HG02798 (cell line): ENCODE data around the gene ART5.
"Not testable (repeated sequence)": the region's sequence is repeated elsewhere in the genome, so short reads cannot be mapped to it uniquely, and the experiment has no call there.

Experiments
- ATAC-seq: cut with Tn5 transposase; IDR thresholded peaks from one replicate; pipeline ENCODE4 v1.9.1; 2021; ENCODE audit warnings: mild to moderate bottlenecking; ENCODE audit not compliant: unreplicated experiment, poor library complexity

ART5 gene

GRCh38 chr11:3626250-3626960 is 15.4 kb downstream of the ART5 start:
- ATAC-seq, result no peak

GRCh38 chr11:3623767-3624458 is 17.9 kb downstream of the ART5 start:
- ATAC-seq, result no peak

- ATAC-seq, result no peak
These were observed 18.7 kb downstream of the ART5 start for GRCh38 chr11:3623121-3623520.

- ATAC-seq, result no peak
These were observed 19.3 kb downstream of the ART5 start for GRCh38 chr11:3622521-3622920.

GRCh38 chr11:3617990-3618389 is 23.8 kb downstream of the ART5 start:
- ATAC-seq, result no peak

GRCh38 chr11:3616721-3617460 is 24.9 kb downstream of the ART5 start:
- no peak for ATAC-seq

- ATAC-seq, result no peak
These were observed 25.8 kb downstream of the ART5 start for GRCh38 chr11:3615998-3616397.

GRCh38 chr11:3614742-3615171 is 27.0 kb downstream of the ART5 start:
- ATAC-seq, result peak; percentile 76

GRCh38 chr11:3613998-3614741 is 27.6 kb downstream of the ART5 start:
- no peak for ATAC-seq

- no peak for ATAC-seq
These were observed 29.7 kb downstream of the ART5 start for GRCh38 chr11:3611976-3612678.

- no peak for ATAC-seq
These were observed 30.9 kb downstream of the ART5 start for GRCh38 chr11:3610846-3611245.

GRCh38 chr11:3609416-3610265 is 32.2 kb downstream of the ART5 start:
- no peak for ATAC-seq

GRCh38 chr11:3605771-3606203 is 36.0 kb downstream of the ART5 start:
- ATAC-seq, result no peak

GRCh38 chr11:3605283-3605662 is 36.5 kb downstream of the ART5 start:
- no peak for ATAC-seq

- no peak for ATAC-seq
These were observed 37.6 kb downstream of the ART5 start for GRCh38 chr11:3604167-3604566.

GRCh38 chr11:3600201-3600600 is 41.6 kb downstream of the ART5 start:
- ATAC-seq, result not testable (repeated sequence)

- ATAC-seq, result not testable (repeated sequence)
These were observed 44.0 kb downstream of the ART5 start for GRCh38 chr11:3597743-3598142.

- not testable (repeated sequence) for ATAC-seq
These were observed 50.5 kb downstream of the ART5 start for GRCh38 chr11:3591326-3591725.

GRCh38 chr11:3590193-3590592 is 51.6 kb downstream of the ART5 start:
- ATAC-seq, result not testable (repeated sequence)
